ENCODE results near the gene GRK5.

GRK5 gene

GRCh38 chr10:119409385-119409784 lies 202.0 kb downstream of the GRK5 start:
- no peak overlapping the region for H3K27ac ChIP-seq (ENCODE audit: low read depth, low read length)
- H3K9ac ChIP-seq (ENCODE audit: low read depth, low read length): no peak overlapping the region
- no peak overlapping the region for H3K4me3 ChIP-seq (ENCODE audit: low read depth, low read length)
- 0 out of 2 replicates have a peak, but pooled peaks cover 2% of the 10 kb centered on the region for H3K4me1 ChIP-seq (ENCODE audit: control insufficient read depth, insufficient read depth, low read length)
- H3K9me3 ChIP-seq (ENCODE audit: control insufficient read depth, insufficient read depth, low read length): no peaks in the 10 kb centered on the region
- no peaks in the 10 kb centered on the region for H3K36me3 ChIP-seq (ENCODE audit: control insufficient read depth, insufficient read depth, low read length)
- H3K27me3 ChIP-seq (ENCODE audit: control insufficient read depth, insufficient read depth, low read length): no peaks in the 10 kb centered on the region

DNA sequence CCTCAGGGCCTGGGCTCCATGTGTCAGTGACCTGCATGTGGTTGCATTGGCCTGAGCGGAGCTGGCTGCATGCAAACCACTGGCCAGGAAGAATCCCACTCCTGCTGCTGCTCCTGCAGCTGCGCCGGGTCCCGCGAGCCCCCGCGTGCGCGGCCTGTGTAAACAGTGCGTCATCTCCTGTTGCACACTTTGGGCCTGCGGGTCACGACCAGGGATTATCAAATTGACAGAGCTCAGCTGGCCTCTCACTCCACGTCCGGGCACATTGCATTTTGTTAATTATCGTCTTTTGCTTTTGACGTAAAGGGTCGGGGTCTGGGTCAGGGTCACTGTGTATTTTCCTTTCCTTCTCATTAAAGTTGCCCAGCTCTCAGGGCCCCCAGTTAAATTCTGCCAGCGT lies 202.5 kb downstream of the GRK5 start:
- Histone ChIP-seq H3K36me3 (ENCODE audit: control insufficient read depth, insufficient read depth, low read length) (no peaks in the 10 kb centered on the region), H3K9me3 (ENCODE audit: control insufficient read depth, insufficient read depth, low read length) (no peaks in the 10 kb centered on the region), H3K27me3 (ENCODE audit: control insufficient read depth, insufficient read depth, low read length) (no peaks in the 10 kb centered on the region), H3K9ac (ENCODE audit: low read depth, low read length) (no peak overlapping the region), H3K4me3 (ENCODE audit: low read depth, low read length) (no peak overlapping the region), H3K27ac (ENCODE audit: low read depth, low read length) (no peak overlapping the region), H3K4me1 (ENCODE audit: control insufficient read depth, insufficient read depth, low read length) (0 out of 2 replicates have a peak, but pooled peaks cover 2% of the 10 kb centered on the region)

GRCh38 chr10:119410361-119411116 lies 203.2 kb downstream of the GRK5 start:
- Histone ChIP-seq H3K27me3 (ENCODE audit: control insufficient read depth, insufficient read depth, low read length) (no peaks in the 10 kb centered on the region), H3K27ac (ENCODE audit: low read depth, low read length) (no peak overlapping the region), H3K9me3 (ENCODE audit: control insufficient read depth, insufficient read depth, low read length) (no peaks in the 10 kb centered on the region), H3K4me1 (ENCODE audit: control insufficient read depth, insufficient read depth, low read length) (0 out of 2 replicates have a peak, but pooled peaks cover 2% of the 10 kb centered on the region), H3K36me3 (ENCODE audit: control insufficient read depth, insufficient read depth, low read length) (no peaks in the 10 kb centered on the region), H3K9ac (ENCODE audit: low read depth, low read length) (no peak overlapping the region), H3K4me3 (ENCODE audit: low read depth, low read length) (no peak overlapping the region)

- Histone ChIP-seq H3K4me3 (ENCODE audit: low read depth, low read length) (no peak overlapping the region), H3K9ac (ENCODE audit: low read depth, low read length) (no peak overlapping the region), H3K36me3 (ENCODE audit: control insufficient read depth, insufficient read depth, low read length) (no peaks in the 10 kb centered on the region), H3K27me3 (ENCODE audit: control insufficient read depth, insufficient read depth, low read length) (no peaks in the 10 kb centered on the region), H3K27ac (ENCODE audit: low read depth, low read length) (no peak overlapping the region), H3K4me1 (ENCODE audit: control insufficient read depth, insufficient read depth, low read length) (0 out of 2 replicates have a peak, but pooled peaks cover 2% of the 10 kb centered on the region), H3K9me3 (ENCODE audit: control insufficient read depth, insufficient read depth, low read length) (no peaks in the 10 kb centered on the region)
These were observed 205.1 kb downstream of the GRK5 start for GRCh38 chr10:119412244-119413092.

GRCh38 chr10:119413093-119413453 lies 205.7 kb downstream of the GRK5 start:
- Histone ChIP-seq H3K27me3 (ENCODE audit: control insufficient read depth, insufficient read depth, low read length) (no peaks in the 10 kb centered on the region), H3K4me1 (ENCODE audit: control insufficient read depth, insufficient read depth, low read length) (0 out of 2 replicates have a peak, but pooled peaks cover 2% of the 10 kb centered on the region), H3K27ac (ENCODE audit: low read depth, low read length) (no peak overlapping the region), H3K9ac (ENCODE audit: low read depth, low read length) (no peak overlapping the region), H3K36me3 (ENCODE audit: control insufficient read depth, insufficient read depth, low read length) (no peaks in the 10 kb centered on the region), H3K9me3 (ENCODE audit: control insufficient read depth, insufficient read depth, low read length) (no peaks in the 10 kb centered on the region), H3K4me3 (ENCODE audit: low read depth, low read length) (no peak overlapping the region)

DNA sequence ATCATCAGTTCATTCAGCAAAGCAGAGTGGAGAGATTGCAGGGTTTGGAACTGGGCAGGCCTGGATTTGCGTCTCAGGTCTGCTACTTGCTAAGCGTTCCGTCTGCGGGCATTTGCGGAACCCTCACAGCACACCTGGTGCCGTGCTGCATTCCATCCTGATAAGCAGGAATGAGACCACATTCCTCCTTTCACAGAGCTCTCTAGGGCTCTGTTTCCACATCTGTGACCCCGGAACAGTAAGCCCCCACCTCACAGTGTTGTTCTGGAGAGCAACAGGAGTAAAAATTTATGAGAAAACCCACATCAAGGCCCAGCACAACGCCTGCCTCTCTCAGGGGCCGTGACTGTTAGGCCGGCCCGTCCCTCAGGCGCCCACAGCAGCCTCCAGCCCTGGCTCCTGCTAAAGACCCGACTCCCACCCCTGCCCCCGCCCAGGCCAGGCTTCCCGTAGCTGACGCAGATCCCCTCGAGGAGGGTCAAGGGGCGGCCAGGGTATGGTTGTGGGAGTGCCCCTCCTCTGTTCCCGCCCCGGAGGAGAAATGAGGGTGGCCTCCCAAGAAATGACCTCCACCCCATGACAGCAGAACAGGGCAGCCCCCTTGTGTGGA lies 206.2 kb downstream of the GRK5 start:
- Histone ChIP-seq H3K36me3 (ENCODE audit: control insufficient read depth, insufficient read depth, low read length) (no peaks in the 10 kb centered on the region), H3K27me3 (ENCODE audit: control insufficient read depth, insufficient read depth, low read length) (no peaks in the 10 kb centered on the region), H3K4me1 (ENCODE audit: control insufficient read depth, insufficient read depth, low read length) (0 out of 2 replicates have a peak, but pooled peaks cover 2% of the 10 kb centered on the region), H3K9me3 (ENCODE audit: control insufficient read depth, insufficient read depth, low read length) (no peaks in the 10 kb centered on the region), H3K9ac (ENCODE audit: low read depth, low read length) (no peak overlapping the region), H3K27ac (ENCODE audit: low read depth, low read length) (no peak overlapping the region), H3K4me3 (ENCODE audit: low read depth, low read length) (no peak overlapping the region)

DNA sequence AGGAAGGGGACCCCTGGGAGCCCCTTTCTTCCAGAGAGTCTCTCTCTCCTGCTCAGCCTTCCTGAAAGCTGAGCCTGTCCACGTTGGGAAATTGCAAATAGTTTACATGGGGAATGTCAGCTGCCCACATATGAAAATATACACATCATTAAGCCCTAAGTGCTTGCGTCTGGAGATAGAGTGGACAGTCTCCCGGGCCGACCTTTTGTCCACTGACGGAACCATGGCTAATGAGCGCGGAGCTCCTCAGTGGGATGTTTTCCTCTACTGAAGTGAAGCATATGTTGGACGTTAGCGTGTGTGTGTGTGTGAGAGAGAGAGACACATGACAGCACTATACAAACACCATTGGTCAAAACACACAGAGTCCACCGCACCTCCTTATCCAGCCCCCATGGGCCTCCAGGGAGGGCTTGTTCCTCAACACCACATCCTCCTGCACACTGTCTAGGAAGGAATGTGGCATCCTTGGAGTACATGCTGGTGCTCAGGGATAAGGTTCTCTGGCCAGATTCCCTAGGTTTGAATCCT lies 206.8 kb downstream of the GRK5 start:
- Histone ChIP-seq H3K9ac (ENCODE audit: low read depth, low read length) (no peak overlapping the region), H3K4me3 (ENCODE audit: low read depth, low read length) (no peak overlapping the region), H3K9me3 (ENCODE audit: control insufficient read depth, insufficient read depth, low read length) (no peaks in the 10 kb centered on the region), H3K27ac (ENCODE audit: low read depth, low read length) (no peak overlapping the region), H3K36me3 (ENCODE audit: control insufficient read depth, insufficient read depth, low read length) (no peaks in the 10 kb centered on the region), H3K27me3 (ENCODE audit: control insufficient read depth, insufficient read depth, low read length) (no peaks in the 10 kb centered on the region), H3K4me1 (ENCODE audit: control insufficient read depth, insufficient read depth, low read length) (0 out of 2 replicates have a peak, but pooled peaks cover 2% of the 10 kb centered on the region)

- no peaks in the 10 kb centered on the region for H3K27me3 ChIP-seq (ENCODE audit: control insufficient read depth, insufficient read depth, low read length)
- 0 out of 2 replicates have a peak, but pooled peaks cover 2% of the 10 kb centered on the region for H3K4me1 ChIP-seq (ENCODE audit: control insufficient read depth, insufficient read depth, low read length)
- H3K9ac ChIP-seq (ENCODE audit: low read depth, low read length): no peak overlapping the region
- no peak overlapping the region for H3K27ac ChIP-seq (ENCODE audit: low read depth, low read length)
- H3K36me3 ChIP-seq (ENCODE audit: control insufficient read depth, insufficient read depth, low read length): no peaks in the 10 kb centered on the region
- H3K4me3 ChIP-seq (ENCODE audit: low read depth, low read length): no peak overlapping the region
- H3K9me3 ChIP-seq (ENCODE audit: control insufficient read depth, insufficient read depth, low read length): no peaks in the 10 kb centered on the region
These were observed 207.8 kb downstream of the GRK5 start for GRCh38 chr10:119415121-119415520.

DNA sequence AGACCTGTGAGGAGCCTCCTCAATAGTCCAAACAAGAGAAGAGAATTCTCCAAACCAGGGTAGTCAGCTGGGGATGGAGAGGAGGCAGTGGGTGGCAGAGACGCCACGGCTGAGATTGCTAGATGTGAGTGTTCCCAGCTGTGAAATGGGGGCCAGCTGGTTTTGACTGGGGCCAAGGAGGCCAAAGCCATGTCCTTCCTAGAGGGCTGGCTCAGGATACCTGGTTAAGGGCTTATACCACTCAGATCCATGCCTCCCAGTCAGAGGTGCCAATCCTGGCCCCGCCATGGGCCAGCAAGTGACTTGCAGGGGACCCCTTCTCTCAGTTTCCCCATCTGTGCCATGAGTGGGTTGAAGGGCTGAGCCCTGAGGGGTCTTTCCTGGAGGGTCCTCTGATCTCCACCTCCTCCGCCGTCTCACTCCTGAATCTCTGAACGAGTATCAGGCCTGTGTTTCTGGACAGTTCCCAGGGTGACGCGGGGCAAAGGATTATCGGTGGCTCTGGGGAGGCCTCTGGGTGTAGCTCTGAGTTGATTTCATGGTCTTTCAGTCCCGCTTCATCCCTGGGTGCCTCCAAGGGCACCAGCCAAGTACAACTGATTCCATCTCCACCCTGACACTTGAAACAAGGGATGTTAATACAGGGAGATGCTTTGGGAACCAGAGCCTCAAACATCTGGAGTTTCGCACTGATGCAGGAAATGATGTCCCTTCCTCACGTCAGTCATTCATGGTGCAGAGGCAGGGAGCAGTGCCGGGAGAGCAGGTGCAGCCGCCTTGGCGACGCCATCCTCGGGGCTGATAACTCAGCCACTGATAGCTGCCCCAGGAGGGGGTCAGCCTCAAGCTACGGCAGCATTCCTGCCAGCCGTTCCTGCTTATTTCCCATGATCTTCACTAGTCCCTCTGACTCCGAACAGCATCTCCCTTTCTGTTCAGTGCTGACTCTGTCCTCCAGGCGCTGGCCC lies 208.4 kb downstream of the GRK5 start:
- H3K4me1 ChIP-seq (ENCODE audit: control insufficient read depth, insufficient read depth, low read length): 0 out of 2 replicates have a peak, but pooled peaks cover 2% of the 10 kb centered on the region
- H3K4me3 ChIP-seq (ENCODE audit: low read depth, low read length): no peak overlapping the region

DNA sequence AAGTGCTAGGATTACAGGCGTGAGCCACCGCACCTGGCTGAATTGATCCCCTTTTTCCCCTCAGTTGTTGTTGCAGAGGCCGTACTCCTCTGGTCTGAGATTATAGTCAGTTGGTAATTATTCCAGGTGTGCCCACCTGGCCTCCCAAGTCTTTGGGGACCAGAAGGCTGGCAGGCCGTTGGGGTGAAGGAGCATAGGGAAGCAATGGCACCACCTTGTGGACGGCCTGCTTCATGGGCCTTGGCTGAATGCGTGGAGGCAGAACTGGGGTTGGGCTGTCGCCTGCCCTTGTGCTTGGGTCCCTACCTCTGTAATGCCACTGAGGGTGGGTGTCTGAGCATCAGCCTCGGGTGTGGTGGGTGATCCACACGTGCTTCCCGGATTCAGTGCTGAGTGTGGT lies 209.5 kb downstream of the GRK5 start:
- peaks cover 7% of the 10 kb centered on the region for H3K4me1 ChIP-seq (ENCODE audit: control insufficient read depth, insufficient read depth, low read length)
- H3K27ac ChIP-seq (ENCODE audit: low read depth, low read length): no peak overlapping the region

More for the DNA sequence above, 208.4 kb downstream of the GRK5 start:
- H3K27me3 ChIP-seq (ENCODE audit: control insufficient read depth, insufficient read depth, low read length): no peaks in the 10 kb centered on the region
- H3K9ac ChIP-seq (ENCODE audit: low read depth, low read length): no peak overlapping the region
- H3K9me3 ChIP-seq (ENCODE audit: control insufficient read depth, insufficient read depth, low read length): no peaks in the 10 kb centered on the region
- no peak overlapping the region for H3K27ac ChIP-seq (ENCODE audit: low read depth, low read length)
- H3K36me3 ChIP-seq (ENCODE audit: control insufficient read depth, insufficient read depth, low read length): no peaks in the 10 kb centered on the region

More for the DNA sequence above, 209.5 kb downstream of the GRK5 start:
- Histone ChIP-seq H3K4me3 (ENCODE audit: low read depth, low read length) (no peak overlapping the region), H3K36me3 (ENCODE audit: control insufficient read depth, insufficient read depth, low read length) (no peaks in the 10 kb centered on the region), H3K27me3 (ENCODE audit: control insufficient read depth, insufficient read depth, low read length) (no peaks in the 10 kb centered on the region), H3K9me3 (ENCODE audit: control insufficient read depth, insufficient read depth, low read length) (no peaks in the 10 kb centered on the region), H3K9ac (ENCODE audit: low read depth, low read length) (no peak overlapping the region)
